Measurements from ENCODE around the gene CTU2.

DNA sequence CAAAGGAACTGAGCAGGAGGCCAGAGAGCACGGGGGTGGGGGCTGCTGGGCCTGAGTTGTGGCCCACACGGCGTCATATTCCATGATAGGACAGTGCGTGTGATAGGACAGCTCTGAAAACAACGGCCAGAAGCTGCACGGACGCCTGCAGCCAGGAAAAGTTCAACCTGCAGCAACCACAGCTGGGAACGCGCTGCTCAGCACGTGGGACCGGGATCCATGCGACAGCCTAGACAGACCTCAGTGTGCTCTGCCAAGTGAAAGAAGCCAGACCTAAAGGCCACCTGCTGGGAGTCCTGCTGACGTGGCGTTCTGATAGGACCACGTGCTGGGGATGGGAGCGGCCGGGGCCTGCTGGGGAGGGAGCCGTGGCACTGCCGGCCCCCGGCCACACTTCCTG, 21.6 kb downstream of the CTU2 start:
- TF ChIP-seq EP300 (IDR thresholded peaks at IDR 0.05; ENCODE audit: low read depth), result no peak
- TF ChIP-seq, protein P1, sequence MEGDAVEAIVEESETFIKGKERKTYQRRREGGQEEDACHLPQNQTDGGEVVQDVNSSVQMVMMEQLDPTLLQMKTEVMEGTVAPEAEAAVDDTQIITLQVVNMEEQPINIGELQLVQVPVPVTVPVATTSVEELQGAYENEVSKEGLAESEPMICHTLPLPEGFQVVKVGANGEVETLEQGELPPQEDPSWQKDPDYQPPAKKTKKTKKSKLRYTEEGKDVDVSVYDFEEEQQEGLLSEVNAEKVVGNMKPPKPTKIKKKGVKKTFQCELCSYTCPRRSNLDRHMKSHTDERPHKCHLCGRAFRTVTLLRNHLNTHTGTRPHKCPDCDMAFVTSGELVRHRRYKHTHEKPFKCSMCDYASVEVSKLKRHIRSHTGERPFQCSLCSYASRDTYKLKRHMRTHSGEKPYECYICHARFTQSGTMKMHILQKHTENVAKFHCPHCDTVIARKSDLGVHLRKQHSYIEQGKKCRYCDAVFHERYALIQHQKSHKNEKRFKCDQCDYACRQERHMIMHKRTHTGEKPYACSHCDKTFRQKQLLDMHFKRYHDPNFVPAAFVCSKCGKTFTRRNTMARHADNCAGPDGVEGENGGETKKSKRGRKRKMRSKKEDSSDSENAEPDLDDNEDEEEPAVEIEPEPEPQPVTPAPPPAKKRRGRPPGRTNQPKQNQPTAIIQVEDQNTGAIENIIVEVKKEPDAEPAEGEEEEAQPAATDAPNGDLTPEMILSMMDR (IDR thresholded peaks at IDR 0.05), result no peak
- no peak for TF ChIP-seq POLR2A (IDR thresholded peaks at IDR 0.05)
- TF ChIP-seq POLR2AphosphoS5 (IDR thresholded peaks at IDR 0.05), result no peak

Measured in transverse colon (tissue), 4 donors.